ENCODE results near the gene MAPK8.
A peak's percentile ranks its signal among the peaks of the same experiment; 100 is the strongest.

Gene MAPK8

DNA sequence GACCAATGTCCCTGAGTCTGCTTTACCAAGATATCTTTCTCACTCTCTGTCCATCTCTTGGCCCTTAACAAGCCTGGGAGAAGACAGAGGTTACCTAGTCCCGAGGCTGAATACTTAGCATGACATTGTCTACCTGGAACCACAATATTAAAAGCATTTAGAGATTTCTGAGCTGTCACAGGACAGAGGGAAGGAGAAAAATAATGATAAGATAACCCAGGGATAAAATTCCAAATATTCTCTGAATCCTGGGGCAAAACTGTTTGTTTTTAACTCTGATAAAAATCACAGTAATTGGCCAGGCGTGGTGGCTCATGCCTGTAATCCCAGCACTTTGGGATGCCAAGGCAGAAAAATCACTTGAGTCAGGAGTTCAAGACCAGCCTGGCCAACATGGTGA is 12.0 kb upstream of the MAPK8 start:
- no peak for DNase-seq

DNA sequence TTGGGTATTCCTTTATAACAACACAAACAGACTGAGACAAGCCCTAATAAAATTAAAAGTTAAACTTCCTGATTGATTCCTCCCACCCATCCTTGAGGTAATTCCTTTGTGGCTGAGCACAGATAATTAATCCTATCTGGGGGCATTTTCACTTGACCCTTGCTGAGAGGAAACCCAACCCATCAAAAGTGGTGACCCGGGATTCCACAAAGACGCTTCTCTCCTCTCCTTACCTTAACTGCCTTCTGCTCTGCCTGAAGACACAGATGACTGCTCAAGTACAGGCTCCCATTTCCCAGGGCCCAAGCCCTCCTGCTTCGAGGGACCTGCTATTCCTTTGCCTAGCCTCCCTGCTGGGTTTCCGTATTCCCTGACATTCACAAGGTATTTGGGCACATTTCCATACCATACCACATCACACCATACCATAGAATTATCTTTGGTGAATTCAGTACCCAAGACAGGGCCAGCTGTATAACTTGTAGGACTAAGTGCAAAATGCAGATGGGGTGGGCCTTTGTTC is 9.8 kb upstream of the MAPK8 start:
- no peak for DNase-seq

DNA sequence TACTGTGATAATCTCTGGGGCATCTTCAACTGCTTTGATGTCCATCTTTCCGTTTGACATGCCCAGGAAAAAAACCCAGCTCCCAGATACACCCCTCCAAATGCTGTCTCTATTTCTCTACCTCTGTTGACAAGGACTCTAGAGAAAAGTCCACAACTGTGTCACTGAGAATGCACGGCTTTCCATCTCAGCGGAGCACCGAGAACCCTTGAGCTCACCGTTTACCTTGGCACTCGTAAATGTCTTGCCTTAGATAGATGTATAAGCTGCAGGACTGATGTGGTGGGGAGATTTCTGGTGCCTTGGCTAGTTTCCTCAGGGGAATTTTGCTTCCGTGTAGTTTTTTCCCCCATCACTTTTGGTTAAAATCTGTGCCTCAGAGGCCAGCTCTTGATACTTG is 7.4 kb upstream of the MAPK8 start:
- DNase-seq = no peak

DNA sequence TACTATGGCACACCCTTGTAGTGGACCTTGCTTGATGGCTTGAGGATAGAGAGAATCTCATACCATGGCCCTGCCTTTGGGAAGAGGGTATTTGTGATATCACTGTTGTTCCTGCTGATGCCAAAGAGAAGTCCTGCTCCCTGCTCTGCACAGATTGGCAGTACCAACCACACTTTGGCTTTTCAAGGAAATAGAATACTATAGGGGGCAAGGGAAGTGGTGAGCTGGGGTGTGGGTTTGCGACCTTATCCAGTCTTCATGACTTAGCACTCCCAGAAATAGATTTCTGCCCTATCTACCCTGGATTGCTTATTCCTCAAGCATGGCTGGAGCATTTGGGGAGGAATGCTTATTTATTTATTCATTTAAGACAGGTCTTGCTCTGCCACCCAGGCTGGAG is 6.8 kb upstream of the MAPK8 start:
- DNase-seq = no peak

DNA sequence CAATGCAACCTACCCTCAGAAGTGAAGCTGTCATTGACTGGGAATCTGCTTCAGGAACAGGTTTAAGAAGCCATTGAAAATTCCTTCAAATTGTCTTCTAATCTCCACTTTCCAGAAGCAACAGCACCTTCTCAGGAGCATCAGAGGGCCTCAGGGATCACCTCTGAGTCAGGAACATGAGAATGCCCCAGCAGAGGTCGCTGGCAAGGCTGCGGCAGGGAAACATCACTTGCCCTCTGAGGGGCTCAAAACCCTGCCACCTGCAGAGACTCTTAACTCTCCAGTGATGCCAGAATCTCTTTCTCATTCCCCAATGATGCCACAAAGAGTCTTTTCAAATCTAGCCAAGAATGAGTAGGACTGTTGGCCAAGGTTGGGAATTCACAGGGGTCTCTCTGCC is 5.9 kb upstream of the MAPK8 start:
- no peak for DNase-seq

DNA sequence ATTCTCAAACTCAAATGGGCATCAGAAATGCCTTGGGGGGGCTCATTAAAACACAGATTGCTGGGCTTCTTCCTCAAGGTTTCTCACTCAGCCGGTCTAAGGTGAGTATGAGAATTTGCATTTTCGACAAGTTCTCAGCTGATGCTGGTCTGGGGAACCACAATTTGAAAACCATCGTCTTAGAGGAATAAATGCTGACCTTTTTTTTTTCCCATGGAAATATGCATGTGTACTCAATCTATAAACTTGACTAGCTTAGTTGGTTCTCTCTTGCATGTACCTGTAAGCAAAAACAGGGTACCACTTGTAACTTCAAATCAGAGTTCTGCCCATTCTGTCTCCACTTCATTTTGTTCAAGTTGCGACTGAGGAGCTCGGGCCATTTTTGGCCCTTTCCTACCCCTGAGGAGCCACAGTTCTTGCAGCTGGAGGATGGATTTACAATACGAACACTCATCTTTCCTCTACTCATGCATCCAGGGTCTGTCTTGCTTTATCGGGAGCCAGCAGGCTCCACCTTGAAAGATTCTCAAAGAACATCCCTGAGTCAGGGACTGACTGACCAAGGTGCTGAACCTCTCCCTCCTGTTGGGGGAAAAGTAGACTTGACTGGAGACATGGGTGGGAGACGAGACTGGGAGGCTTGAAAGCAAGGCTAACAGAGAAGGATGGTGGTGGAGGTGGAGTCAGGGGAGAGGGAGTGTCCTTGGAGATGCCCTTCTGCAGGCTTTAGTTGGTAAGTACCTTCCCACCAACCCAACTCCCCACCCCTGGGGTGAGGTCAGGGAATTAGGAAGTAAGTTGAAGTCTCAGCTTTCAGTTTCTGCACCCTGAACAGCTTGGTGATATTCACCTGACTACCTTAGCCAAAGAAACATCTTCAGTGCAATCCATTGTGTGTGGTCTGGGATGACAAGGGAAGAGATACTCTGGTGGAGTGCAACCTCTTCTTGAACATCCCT is 3.7 kb upstream of the MAPK8 start:
- no peak for DNase-seq

DNA sequence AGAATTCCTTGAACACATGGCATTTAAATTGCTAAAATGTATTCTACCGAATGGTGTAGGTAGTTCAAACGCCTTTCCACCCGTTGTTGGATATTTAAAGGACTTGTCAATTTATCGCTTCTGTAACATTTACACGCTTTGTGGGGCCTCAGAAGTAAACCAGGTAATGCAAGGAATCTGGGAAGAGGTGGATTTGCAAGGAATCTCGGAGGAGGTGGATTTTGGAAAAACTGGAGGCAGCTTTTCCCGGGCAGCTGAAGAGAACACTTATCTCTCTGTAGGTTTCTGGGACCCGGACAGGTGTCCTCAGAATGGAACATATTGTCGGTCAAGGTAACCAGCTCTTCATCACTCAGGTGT is 592 bp upstream of the MAPK8 start:
- no peak for DNase-seq

- peak; percentile 90 for DNase-seq
Observed at GRCh38 chr10:48306870-48307710, 613 bp downstream of the MAPK8 start.

GRCh38 chr10:48307711-48308018 is 1.2 kb downstream of the MAPK8 start:
- no peak for DNase-seq

GRCh38 chr10:48309711-48310226 is 3.3 kb downstream of the MAPK8 start:
- no peak for DNase-seq

- DNase-seq = no peak
Observed at GRCh38 chr10:48314107-48314506, 7.6 kb downstream of the MAPK8 start.

GRCh38 chr10:48316236-48316635 is 9.8 kb downstream of the MAPK8 start:
- DNase-seq = no peak

DNA sequence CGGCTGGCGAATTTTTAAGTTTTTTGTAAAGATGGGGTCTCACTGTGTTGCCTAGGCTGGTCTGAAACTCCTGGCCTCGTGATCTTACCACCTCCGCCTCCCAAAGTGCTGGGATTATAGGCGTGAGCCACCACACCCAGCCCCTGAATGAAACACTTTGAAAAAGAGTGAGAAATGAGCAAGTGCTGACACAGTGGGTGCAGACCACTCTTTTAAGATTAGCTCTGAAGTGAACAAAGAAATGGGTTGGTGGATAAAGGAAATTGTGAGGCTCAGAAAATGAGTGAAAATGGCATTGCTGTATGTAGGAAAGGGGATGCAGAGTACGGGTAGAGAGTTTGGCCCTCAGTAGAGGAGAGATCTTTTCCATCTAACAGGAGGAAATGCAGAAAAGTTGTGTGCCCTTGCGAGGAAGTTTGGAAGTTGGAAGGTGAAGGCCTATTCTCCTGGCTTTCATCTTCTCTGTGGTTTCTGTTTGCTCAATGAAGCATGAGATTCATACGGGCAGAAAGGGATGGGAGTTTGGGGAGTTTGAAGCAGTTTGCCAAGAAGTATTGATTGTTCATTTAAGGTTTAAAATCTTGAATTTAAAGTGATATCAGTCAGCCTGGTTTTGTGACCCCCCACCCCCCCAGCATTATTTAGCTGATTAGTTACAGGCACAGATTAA is 11.0 kb downstream of the MAPK8 start:
- no peak for DNase-seq

GRCh38 chr10:48322017-48322416 is 15.5 kb downstream of the MAPK8 start:
- no peak for DNase-seq

- DNase-seq = no peak
Observed at GRCh38 chr10:48324580-48324979, 18.1 kb downstream of the MAPK8 start.

GRCh38 chr10:48330269-48330668 is 23.8 kb downstream of the MAPK8 start:
- DNase-seq = no peak

GRCh38 chr10:48331436-48331835 is 25.0 kb downstream of the MAPK8 start:
- no peak for DNase-seq

DNA sequence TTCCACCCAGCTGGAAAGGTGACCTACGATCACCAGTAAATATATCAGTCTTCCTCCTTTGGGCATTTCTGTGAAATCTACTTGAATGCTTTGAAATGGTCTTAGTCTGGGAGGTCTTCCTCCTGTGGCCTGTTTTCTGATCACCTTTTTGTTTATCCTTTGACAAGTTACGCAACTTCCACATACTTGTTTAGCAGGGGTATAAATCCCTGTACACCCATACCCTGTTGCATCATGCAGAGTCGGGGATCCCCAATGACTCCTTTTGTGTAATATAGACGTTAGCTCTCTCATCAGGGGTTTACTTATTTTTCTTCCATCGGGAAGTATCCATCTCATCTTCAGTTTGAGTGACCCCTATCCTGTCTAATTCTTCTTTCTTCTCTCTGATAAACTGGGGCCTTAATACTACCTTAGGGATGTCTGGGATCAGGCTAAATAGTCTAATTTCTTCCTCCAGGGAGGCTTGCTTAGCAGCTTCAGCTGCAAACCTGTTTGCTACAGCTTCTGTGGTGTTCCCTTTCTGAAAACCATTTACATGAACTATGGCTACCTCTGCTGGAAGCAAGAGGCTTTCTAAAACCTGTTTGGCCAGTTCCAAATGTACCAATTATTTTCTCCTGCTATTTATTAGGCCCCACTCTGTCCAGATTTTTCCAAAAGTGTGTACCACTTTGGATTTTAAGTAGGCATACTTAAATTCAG is 25.8 kb downstream of the MAPK8 start:
- no peak for DNase-seq

- DNase-seq = no peak
Observed at GRCh38 chr10:48332871-48333216, 26.4 kb downstream of the MAPK8 start.

DNA sequence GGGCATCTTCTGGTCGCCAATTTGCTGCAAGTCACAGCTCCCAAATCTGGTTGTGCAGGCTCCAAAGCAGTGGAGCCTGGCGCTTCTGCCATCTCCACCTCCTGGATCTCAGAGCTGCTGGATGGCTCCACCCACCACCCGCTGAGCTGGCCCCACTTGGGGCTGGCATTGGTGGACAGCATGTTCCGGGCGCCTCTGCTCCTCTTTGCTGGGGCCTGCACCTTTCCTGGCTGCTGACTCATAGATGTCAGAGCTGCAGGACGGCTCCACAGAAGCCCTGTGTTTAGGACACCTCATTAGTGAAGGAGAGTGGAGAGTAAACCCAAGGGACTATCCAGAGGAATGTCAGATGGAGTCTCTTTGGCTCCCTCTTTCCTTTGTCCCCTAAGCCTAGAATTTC is 27.4 kb downstream of the MAPK8 start:
- DNase-seq = no peak

- DNase-seq = no peak
Observed at GRCh38 chr10:48335788-48336187, 29.3 kb downstream of the MAPK8 start.

DNA sequence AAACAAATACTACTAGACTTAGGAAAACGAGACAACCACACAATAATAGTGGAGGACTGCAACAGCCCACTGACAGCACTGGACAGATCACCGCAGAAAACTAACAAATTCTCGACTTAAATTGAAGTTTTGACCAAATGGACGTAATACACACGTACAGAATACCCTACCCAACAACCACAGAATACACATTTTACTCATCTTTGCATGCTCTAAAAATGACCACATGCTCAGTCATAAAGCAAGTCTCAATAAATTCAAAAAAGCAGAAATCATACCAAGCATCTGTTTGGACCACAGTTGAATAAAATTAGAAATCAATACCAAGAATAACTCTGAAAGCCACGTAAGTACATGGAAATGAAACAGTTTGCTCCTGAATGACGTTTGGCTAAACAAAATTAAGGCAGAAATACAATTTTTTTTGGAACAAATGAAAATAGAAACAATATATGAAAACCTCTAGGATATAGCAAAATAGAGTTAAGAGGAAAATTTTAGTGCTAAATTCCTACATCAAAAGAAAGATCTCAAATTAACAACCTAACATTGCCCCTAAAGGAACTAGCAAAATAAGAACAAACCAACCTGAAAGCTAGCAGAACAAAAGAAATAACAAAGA is 30.6 kb downstream of the MAPK8 start:
- DNase-seq = no peak
